Diencephalon (tissue), 1 donor: Measurements from ENCODE around the gene PFDN1. TPM values are rescaled to one million over a fixed set of nuclear protein-coding genes. Genes with fewer than 3 reads are reported as not detected.

ENCODE experiments used
- total RNA-seq: library from RNA; depleted of rRNA; stranded (reverse); fragments of >200 nt; gene quantifications from one replicate; pipeline ENCODE4 v1.2.3, GENCODE V29; 2014

The PFDN1 gene
- 57.0 TPM for total RNA-seq

GRCh38 chr5:140302786-140303639 lies at the start of gene PFDN1:
TSS of gene PFDN1 (minus strand) at chr5:140303101. CDS start at chr5:140303073, 28 bp downstream.

GRCh38 chr5:140346348-140347221 lies 43.7 kb upstream of the PFDN1 start, which contains the start of gene HBEGF:
TSS of gene HBEGF (minus strand) at chr5:140346603. CDS start at chr5:140346328, 275 bp downstream.

Other genes with a start within 250 kb of the PFDN1 start
- gene PURA, start 189.0 kb downstream of the PFDN1 start, total RNA-seq: 19.8 TPM
- gene IGIP, start 177.2 kb downstream of the PFDN1 start, total RNA-seq: 16.6 TPM
- 9.5 TPM for gene CYSTM1, start 127.9 kb downstream of the PFDN1 start, total RNA-seq
- 18.2 TPM for gene HBEGF, start 43.5 kb upstream of the PFDN1 start, total RNA-seq
- gene SLC4A9, start 57.1 kb upstream of the PFDN1 start, total RNA-seq: 0.23 TPM
- 88.6 TPM for gene ANKHD1, start 98.7 kb upstream of the PFDN1 start, total RNA-seq
- not detected for gene EIF4EBP3, start 244.6 kb upstream of the PFDN1 start, total RNA-seq